Activated CD4-positive, CD25-positive, alpha-beta regulatory T cell (primary cell): ENCODE results near the gene GIMAP6.
"Not testable (repeated sequence)": the region's sequence is repeated elsewhere in the genome, so short reads cannot be mapped to it uniquely, and the experiment has no call there.

Experiments
- DNase-seq, 4 experiments: peaks; one replicate each; lab custom pipeline; 2025; lab: John Stamatoyannopoulos, UW

Gene GIMAP6

DNA sequence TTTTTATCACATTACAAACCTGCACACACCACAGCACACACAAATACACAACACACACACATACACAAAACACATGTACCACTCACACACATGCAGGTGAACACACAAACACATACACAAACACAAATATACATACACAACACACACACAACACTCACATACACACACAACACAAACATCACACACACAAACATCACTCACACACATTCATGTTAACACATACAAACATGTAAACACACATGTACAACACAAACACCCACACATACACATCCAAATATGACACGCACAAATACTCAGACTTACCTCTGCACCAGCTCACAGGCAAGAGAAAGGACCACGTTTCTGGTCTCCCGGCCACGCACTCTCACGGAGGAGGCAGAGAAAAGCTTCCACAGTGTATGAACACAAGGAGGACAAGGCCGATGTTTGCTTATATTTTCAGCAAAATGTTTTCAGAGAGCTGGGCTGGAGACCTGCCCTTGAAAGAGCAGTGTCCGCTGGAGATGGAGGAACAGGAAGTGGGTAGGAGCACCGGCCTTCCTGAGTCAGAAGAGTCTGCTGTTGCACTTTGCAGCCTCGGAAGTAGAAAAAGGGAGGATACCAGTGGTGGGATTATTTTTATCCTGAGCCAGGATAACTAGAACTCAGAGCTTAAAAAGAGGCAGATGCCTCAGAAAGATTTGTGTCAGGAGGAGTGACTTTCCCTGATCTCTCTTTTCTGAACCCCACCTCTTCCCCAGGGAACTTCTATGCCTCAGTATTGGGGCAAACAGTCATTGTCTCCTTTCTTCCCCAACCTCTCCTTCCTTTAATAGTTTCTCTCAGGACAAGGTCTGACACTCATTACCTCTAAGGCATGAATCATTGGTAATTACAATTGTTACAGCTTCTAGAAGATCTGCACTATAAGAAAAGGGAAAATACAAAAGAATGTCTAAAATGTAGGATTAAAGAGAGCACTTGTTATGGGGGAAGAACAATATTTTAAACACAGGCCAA is at the start of gene GIMAP6:
GIMAP6 (minus strand) TSS at position 520 of the 999 bp plus-strand sequence. CDS start 2,243 bp downstream, outside the sequence.
- DNase-seq: peak in 2 of 4 experiments; percentile 17 to 32

DNA sequence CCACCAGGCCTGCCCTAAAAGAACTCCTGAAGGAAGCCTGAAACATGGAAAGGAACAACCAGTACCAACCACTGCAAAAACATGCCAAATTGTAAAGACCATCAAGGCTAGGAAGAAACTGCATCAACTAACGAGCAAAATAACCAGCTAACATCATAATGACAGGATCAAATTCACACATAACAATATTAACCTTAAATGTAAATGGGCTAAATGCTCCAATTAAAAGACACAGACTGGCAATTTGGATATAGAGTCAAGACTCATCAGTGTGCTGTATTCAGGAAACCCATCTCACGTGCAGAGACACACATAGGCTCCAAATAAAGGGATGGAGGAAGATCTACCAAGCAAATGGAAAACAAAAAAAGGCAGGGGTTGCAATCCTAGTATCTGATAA is 48.2 kb upstream of the GIMAP6 start:
- not testable (repeated sequence) for DNase-seq

DNA sequence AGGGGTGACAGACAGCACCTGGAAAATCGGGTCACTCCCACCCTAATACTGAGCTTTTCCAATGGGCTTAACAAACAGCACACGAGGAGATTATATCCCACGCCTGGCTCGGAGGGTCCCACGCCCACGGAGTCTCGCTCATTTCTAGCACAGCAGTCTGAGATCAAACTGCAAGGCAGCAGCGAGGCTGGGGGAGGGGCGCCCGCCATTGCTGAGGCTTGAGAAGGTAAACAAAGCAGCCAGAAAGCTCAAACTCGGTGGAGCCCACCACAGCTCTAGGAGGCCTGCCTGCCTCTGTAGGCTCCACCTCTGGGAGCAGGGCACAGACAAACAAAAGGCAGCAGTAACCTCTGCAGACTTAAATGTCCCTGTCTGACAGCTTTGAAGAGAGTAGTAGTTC is 46.4 kb upstream of the GIMAP6 start:
- not testable (repeated sequence) for DNase-seq

DNA sequence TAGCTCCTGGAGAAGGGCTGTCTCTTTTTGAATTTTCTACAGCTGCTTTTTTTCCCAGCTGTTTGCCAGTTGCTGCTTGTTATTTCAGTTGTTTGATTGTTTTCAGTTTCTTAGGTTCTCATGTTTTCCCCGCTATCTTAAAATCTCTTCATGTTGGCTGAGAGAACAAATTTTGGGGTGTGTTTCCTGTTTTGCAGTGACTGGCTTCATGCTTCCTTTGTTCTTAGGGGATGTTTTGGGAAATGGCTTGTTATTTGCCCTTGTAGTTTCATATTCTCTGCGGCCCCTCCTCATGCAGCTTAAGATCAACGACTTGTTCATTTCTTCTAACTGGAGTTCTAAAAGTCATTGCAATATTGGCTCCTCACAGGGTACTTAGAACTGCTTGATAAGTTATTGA is 44.7 kb upstream of the GIMAP6 start:
- DNase-seq: not testable (repeated sequence)

DNA sequence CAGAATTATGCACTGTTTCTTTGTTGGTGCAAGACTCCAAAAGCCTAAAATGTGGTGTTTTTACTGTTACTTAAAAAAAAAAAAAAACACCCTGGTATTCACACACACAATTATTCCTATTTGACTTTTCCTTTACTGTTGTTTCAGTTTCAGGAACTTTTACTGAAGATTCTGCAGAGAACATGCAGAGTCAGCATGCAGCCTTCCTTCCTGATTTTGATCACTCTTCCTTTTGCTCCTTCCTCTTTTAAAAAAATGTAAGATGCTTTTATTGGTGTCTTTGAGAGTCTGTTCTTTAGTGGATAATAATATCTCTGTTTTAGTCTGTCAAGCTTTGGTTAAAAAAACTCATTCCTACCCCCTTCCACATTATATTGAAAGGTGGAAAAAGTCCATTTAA is 44.1 kb upstream of the GIMAP6 start:
- not testable (repeated sequence) for DNase-seq

DNA sequence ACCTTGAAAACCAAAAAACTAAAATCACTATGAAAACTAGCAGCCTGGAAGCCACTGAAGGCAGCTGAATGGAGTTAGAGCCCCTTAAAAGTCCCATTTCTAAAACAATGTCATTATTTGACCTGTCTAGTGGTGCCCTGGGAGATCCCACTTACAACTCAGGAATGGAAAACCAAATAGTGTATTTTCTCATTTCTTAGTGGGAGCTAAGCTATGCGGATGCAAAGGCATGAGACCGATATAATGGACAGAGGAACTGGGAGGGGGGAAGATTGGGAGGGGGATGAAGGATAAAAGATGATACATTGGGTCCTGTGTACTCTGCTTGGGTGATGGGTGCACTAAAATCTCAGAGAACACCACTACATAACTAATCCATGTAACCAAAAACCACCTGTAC is 43.5 kb upstream of the GIMAP6 start:
- DNase-seq: no peak

DNA sequence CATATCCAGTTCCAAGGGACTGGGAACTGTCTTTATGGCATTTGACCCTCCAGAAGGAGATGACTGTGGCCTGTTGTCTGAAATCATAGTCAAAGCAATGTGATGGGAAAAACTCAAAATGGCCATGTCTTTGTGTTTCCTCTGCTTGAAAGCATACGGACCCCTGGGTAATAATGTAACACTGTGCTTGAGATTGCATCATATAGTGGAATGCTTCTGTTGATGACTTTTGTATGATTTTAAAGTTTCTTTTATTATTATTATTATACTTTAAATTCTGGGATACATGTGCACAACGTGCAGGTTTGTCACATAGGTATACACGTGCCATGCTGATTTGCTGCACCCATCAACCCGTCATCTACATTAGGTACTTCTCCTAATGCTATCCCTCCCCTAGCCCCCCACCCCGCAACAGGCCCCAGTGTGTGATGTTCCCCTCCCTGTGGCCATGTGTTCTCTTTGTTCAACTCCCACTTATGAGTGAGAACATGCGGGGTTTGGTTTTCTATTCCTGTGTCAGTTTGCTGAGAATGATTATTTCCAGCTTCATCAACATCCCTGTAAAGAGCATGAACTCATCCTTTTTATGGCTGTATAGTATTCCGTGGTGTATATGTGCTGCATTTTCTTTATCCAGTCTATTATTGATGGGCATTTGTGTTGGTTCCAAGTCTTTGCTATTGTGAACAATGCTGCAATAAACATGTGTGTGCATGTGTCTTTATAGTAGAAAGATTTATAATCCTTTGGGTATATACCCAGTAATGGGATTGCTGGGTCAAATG is 39.8 kb upstream of the GIMAP6 start:
- not testable (repeated sequence) for DNase-seq

DNA sequence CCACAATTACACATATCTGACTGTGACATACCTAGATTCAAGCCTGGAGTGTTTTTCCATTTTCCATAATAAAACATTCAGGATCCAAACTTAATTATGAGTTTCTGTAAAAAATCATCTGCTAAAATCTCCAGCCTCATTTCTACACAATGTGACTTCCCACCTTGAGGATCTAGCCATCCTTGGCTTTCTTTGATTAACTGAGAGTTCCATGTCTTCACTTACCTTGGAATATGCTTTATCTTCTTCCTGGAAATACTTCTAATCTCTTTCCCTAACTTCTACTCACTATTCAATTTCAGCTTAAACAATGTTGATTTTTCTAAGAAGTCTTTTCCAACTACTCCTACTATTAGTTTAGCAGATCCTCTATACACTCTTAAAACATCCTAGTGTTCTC is 36.8 kb upstream of the GIMAP6 start:
- DNase-seq: no peak

DNA sequence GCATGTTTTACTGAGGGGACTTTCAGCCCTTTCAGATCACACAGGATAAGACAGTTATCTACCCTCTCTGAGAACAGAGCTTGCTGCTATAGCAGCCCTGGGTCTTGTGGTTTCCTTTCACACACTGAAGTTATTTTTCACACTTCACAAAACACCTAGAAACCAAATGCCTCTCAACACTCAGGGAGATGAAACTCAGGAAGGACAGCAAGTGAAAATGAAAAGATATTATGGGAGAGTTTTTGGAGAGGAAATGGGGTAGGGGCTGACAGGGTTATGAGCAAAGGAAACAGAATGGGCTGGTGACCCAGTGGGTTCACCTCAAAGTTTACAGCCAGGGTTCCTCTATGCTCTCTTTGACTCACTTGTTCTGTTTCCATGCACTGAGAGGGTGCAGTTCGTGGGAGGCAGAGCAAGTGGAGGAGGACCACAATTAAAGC is 36.3 kb upstream of the GIMAP6 start:
- DNase-seq: peak in 1 of 4 experiments; percentile 13

DNA sequence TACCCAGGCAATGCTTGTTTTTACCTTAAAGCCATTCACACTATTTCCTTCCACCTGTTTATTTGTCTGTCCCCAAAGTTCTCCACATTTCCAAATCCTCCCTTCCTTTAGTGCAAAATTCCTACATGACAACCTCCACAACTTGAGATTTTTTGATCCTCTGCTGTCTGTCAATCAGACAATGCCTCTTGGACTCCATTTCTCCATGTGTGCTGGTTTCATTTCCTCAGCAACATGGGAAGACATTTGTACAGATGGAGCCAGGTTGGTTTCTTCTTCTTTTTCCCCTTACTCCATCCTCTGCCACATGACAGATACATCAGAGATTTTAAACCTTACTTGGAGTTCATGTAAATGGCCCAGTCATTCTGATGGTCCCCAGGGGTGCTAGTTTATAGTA is 34.2 kb upstream of the GIMAP6 start:
- no peak for DNase-seq

DNA sequence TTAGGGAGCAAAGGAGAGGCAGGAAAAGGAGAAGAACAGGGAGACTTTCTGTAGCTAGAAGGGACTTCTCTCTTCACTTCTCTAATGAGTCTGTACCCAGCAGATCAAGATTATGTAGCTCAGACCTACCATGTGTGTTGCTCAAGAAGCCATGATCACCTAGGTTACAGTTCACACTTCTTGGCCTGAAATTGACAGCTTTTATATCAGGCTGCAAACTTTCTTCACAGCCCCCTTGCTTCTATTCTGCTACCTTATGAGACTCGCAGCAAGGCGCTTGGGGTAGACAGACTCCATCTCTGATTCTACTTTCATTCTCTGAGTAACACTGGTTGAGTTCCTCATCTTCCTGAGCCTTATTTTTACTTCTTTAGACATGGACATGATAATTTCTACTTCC is 33.7 kb upstream of the GIMAP6 start:
- no peak for DNase-seq

DNA sequence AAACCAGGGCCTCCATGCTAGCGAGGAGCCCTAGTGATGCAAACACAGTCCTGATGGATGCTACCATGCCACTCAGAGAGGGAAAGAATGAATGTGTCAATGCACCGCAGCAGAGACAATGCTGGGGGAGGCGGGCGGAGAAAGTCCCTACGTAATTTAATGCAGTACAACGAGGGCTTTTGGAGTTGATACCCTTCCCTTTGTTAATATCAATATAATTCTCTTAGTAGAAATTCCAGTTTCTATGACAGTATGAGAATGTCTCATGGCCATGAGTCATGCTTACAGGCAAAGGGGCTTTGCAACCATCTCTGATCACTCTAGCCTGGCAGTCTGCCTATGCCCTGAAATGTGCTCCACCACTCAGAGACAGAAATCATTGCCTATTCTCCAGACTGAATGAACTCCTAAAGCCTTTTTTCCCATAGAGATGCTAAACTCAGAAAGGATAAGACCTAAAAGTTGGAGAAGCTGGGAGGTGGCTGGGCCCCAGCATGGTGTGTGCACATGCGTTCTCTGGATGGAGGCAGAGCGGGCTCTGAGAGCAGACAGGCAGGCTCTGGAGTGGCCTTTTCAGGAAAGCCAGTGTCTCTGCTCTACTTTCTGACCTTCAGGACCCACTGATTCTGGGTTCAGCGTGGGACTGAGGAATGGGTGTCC is 33.0 kb upstream of the GIMAP6 start:
- DNase-seq: no peak

DNA sequence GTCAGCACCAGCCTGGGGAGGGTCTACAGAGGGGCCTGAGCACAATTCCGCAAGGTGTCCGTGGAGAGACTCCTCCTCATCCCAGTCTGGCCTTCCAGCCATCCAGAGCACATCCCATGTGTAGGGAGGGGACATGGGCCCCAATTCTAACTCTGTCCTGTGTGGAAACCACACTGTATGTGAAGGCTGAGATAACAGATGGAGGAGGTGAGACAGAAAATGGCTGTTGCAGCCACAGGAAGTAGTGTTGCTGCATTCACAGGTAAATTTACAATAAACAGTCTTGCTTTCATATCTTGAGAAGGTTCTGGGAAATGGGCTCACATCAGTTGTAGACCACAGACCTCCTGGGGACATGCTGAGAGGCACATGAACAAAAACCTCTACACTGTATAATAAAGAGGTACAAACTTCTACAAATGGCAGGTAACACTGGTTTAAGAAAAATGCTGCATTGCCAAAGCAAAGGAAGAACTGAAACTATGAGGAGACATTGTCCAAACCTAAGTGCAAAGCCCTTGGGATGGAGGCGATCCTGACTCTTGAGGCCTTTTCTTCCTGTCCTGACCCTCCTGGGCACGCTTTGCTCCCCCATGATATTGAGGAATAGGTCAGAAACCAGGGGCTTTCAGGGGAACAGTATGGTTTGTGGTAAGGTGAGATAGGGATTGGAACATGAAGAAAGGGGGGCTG is 31.8 kb upstream of the GIMAP6 start:
- DNase-seq: no peak

DNA sequence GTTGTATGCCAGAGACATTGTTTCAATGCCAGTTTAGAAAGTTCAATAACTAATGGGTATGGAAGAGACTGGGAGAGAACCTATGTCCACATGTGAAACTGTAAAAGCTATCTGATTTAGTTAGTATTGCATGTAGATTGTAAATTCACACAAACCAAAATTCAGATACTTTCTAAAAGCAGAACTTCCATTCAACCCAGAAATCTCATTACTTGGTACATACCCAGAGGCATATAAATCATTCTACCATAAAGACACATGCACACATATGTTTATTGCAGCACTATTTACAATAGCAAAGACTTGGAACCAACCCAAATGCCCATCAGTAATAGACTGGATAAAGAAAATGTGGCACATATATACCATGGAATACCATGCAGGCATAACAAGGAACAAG is 30.6 kb upstream of the GIMAP6 start:
- DNase-seq: not testable (repeated sequence)

DNA sequence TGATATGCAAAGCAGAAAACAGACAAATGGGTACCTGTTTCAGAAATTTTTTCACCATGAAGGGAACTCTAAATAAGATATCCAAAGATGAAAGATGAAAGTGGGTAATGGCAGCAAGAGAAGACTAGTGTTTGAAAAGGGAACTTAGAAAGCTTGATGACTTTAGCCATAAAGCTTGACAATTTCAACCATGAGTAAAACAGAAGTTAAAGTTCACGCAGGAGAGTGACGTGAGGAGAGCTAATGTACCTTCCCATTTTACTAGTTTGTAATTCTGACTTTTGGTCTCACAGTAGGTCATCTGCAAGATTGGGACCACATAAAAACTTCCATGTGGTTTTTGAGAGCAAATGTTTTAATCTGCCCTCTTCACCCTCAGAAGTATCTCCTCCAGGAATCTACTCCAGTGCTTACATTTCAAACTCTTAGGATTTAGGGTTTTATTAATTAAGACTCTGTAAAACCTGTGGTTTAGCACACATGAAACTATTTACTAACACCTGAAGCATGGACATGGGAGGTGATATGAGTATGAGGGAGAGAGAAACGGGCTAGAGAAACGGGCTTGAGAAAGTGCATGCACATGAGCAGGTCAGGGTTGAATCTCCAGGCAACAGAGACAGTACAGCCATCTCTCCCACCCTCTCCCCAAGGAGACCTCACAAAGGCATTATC is 28.9 kb upstream of the GIMAP6 start:
- DNase-seq: no peak

DNA sequence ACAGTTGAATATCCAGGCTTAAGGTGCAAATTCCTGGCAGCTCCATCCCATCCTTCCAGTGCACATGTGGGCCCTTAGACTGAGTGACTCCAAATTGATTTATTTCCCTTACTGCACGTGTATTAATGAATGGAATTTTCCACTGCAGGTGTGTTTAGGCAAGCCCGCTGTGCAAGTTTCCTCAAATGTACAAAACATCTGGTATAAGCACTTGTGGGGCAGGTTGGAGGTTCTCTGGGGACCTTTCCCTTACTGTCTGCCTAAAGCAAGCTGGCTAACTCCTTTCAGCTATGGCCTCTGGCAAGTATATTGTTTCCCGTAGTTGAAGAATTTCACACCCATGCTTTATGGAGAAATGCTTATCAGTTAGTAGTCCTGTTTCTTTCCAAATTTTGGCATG is 25.3 kb upstream of the GIMAP6 start:
- no peak for DNase-seq

DNA sequence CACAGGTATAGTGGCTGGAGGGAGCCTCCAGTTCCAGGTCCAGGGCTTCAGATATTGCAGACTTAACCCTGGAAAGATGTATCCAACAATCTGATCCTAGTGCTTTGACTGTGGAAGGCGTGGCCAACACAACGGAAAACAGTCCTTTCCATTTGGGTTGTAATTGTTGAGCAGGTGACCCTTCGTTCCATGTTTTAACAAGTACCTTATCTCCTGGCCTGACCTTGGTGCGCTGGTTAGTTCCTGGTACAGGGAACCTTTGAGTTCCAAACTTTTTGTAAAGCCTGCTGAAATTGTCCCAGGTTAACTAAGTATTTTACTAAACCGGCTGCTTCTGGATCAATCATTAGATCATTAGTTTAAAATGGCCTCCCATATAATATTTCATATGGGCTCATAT is 23.9 kb upstream of the GIMAP6 start:
- DNase-seq: no peak

DNA sequence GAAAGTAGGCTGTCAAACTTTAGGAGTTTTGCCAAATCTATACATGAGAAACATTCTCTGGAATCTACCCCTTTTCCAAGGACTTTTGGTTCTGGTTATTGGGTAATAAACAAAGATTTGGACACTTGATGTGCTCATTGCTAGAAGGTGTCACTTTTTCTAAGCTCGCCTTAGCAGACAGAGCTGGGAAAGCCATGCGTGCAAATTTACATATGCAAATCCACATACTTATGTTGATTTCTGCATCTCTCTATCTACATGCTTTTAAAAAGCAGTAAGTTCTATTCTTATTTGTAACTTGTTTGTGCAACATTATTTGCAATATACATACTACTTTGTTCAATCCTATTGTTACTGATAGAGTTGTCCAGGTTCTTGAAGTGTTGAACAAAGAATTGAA is 22.5 kb upstream of the GIMAP6 start:
- DNase-seq: no peak

DNA sequence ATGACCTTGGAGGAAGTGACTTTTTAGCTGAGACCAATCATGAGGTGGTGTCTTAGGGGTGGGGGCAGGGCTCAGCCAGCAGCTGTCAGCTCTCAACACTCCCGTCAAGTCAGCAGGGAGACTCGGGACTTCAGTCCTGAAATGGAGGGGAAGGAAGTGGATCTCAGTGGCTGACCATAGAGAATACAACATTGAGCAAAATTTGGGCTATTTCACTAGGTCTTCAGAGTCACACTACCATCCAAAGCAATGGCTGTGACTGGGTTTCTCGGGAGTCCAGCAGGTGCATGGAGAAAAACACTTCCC is 16.8 kb upstream of the GIMAP6 start:
- no peak for DNase-seq

DNA sequence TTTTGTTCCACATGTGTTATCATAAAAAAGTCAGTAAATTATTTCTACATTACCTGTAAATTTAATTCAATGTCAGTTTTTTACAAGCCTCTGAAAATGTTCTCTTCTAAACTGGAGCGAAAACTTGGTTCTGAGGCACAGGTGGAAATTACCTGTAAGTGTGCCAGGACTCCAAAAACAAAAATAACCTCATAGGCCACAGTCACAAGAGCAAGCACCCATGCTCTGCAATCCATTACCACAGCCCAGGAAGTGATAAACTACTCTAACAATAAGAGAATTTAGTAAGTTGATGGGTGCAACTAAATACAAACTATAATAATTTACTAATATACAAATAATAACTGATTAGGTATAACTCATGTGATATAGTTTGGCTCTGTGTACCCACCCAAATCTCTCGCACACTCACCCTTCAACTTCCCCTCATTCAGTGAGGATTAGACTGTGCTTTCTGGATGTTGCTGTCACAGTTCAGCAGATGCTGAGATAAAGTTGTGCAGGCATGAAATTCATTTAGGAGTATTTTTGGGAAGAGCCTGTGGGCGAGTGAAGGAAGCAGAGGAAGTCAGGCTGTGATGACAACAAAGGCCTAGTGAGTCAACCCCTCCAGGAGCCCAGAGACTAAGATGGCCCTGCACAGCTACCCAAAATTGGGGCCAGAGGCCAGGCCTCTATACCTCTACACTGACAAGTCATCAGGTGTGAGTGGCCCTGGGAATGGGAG is 16.3 kb upstream of the GIMAP6 start:
- DNase-seq: no peak
